Keratinocyte (primary cell): ENCODE results near the gene CARMIL3. TPM values are rescaled to one million over a fixed set of nuclear protein-coding genes. Genes with fewer than 3 reads are reported as not detected.

ENCODE experiments used
- DNase-seq: peaks from one replicate; pipeline ENCODE4 v3.0.0-alpha.2; 2011; ENCODE audit warnings: low read depth, missing footprints, low spot score
- FAIRE-seq: peaks from 2 replicates; lab custom pipeline; 2011; peaks lifted over from hg19 to GRCh38; lab: Jason Lieb, UNC
- H2AFZ ChIP-seq: 2 replicates; pipeline ENCODE4 v1.6.0; 2012; ENCODE audit warnings: low read length, control low read depth, inconsistent platforms; ENCODE audit not compliant: control insufficient read depth
- H3K27ac ChIP-seq: 2 replicates; pipeline ENCODE4 v1.5.1; 2011; ENCODE audit warnings: low read length; ENCODE audit not compliant: control insufficient read depth, insufficient read depth
- H3K27me3 ChIP-seq: 3 replicates; pipeline ENCODE4 v1.6.0; 2011; ENCODE audit warnings: low read length; ENCODE audit not compliant: control insufficient read depth, insufficient read depth; ENCODE audit errors: extremely low read depth
- H3K36me3 ChIP-seq, 2 experiments: 2 replicates in 1 of 2; 3 replicates in 1 of 2; pipeline ENCODE4 v1.5.1; 2011; ENCODE audit warnings: low read length in 2 of 2, mild to moderate bottlenecking in 1 of 2; ENCODE audit not compliant: control insufficient read depth in 2 of 2, insufficient read depth in 2 of 2; ENCODE audit errors: extremely low read depth in 1 of 2
- H3K4me1 ChIP-seq: 3 replicates; pipeline ENCODE4 v1.5.1; 2011; ENCODE audit warnings: low read length; ENCODE audit not compliant: control insufficient read depth, insufficient read depth; ENCODE audit errors: extremely low read depth
- H3K4me2 ChIP-seq: 3 replicates; pipeline ENCODE4 v1.6.0; 2011; ENCODE audit warnings: low read depth, low read length; ENCODE audit not compliant: control insufficient read depth, insufficient read depth; ENCODE audit errors: extremely low read depth
- H3K4me3 ChIP-seq, 3 experiments: fragments of 200-600 bp in 1 of 3; sonication (generic) in 1 of 3; 2 replicates in 2 of 3; 3 replicates in 1 of 3; pipeline ENCODE4 v1.5.1; 2011 to 2016; ENCODE audit warnings: low read length in 3 of 3, mild to moderate bottlenecking in 3 of 3, control low read depth in 2 of 3, inconsistent platforms in 1 of 3, low read depth in 1 of 3, mixed read lengths in 1 of 3, mixed run types in 1 of 3, moderate library complexity in 1 of 3; ENCODE audit not compliant: control insufficient read depth in 2 of 3, insufficient read depth in 2 of 3; ENCODE audit errors: extremely low read depth in 1 of 3
- H3K79me2 ChIP-seq: 2 replicates; pipeline ENCODE4 v1.6.0; 2012; ENCODE audit warnings: low read length; ENCODE audit not compliant: control insufficient read depth, insufficient read depth
- H3K9ac ChIP-seq: 3 replicates; pipeline ENCODE4 v1.6.0; 2011; ENCODE audit warnings: low read length; ENCODE audit not compliant: control insufficient read depth, insufficient read depth; ENCODE audit errors: extremely low read depth
- H3K9me1 ChIP-seq: 3 replicates; pipeline ENCODE4 v1.6.0; 2011; ENCODE audit warnings: low read length; ENCODE audit not compliant: control insufficient read depth, insufficient read depth; ENCODE audit errors: extremely low read depth
- H3K9me3 ChIP-seq: 2 replicates; pipeline ENCODE4 v1.5.1; 2012; ENCODE audit warnings: low read depth, low read length; ENCODE audit not compliant: control insufficient read depth
- H4K20me1 ChIP-seq: 3 replicates; pipeline ENCODE4 v1.6.0; 2011; ENCODE audit warnings: low read length; ENCODE audit not compliant: control insufficient read depth, insufficient read depth; ENCODE audit errors: extremely low read depth
- EZH2 ChIP-seq: IDR thresholded peaks from one replicate; pipeline ENCODE4 v1.6.1; 2012; ENCODE audit warnings: inconsistent platforms, mild to moderate bottlenecking, low read length, moderate library complexity
- dilution Hi-C: fragments of 300-500 bp; cut with MboI; formaldehyde crosslinking; loops from one replicate; pipeline ENCODE4 v1.7.0; 2020; ENCODE audit warnings: low sequenced_read_pairs; ENCODE audit not compliant: extremely low pct_ligation_motif_present
- polyA plus RNA-seq, 5 experiments: library from polyadenylated mRNA; depleted of rRNA in 3 of 5; stranded (reverse) in 3 of 5; stranded (forward) in 1 of 5; unstranded in 1 of 5; fragments of >200 nt; gene quantifications; 1 replicate in 1 of 5; 2 replicates in 3 of 5; 3 replicates in 1 of 5; pipeline versions ENCODE4 v1.2.1 to v1.2.3, GENCODE V29; 2011 to 2012; ENCODE audit warnings: missing spikeins in 2 of 5, low read depth in 1 of 5, low replicate concordance in 1 of 5
- TF ChIP-seq, protein P1 (sequence below), 3 experiments: IDR thresholded peaks in 1 of 3; conservative IDR thresholded peaks in 1 of 3; optimal IDR thresholded peaks in 1 of 3; 2 replicates in 2 of 3; 3 replicates in 1 of 3; pipeline versions ENCODE3 to v1.5.1; 2011; ENCODE audit warnings: low read length in 3 of 3, mild to moderate bottlenecking in 3 of 3, moderate library complexity in 2 of 3, control low read depth in 1 of 3, inconsistent platforms in 1 of 3; ENCODE audit not compliant: insufficient read depth in 2 of 3; ENCODE audit errors: extremely low read depth in 1 of 3

CARMIL3 gene
- polyA plus RNA-seq, 1 donor (not counting 4 experiments of a cell fraction or from before 2014, with no cell fraction given) = 0.12 TPM

DNA sequence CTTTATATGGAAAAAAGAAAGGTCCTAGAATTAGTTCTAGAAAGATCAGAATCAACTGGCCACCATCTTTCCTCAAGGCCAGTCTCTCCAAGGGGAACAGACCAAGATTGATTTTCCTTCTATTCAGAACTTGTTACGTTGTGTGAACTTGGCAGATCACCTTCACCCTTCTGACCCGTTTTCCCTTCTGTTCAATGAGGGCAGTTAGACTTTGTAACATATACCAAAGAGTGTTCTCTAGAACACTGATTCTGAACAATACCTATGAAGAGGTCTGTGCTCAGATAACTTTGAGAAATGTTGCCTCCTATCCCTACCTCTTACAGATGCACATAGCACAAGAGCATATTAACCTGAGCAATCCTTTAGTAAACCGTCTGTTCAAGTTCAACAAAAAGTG lies 31.7 kb downstream of the CARMIL3 start:
- no peak for DNase-seq
- no peaks in the 10 kb centered on the region for H3K36me3 ChIP-seq
- no peak overlapping the region for H3K27ac ChIP-seq
- no peak overlapping the region for H3K9ac ChIP-seq
- no peak overlapping the region for H3K4me2 ChIP-seq
- dilution Hi-C loops = no loop called here
- FAIRE-seq = no peak
- H3K4me1 ChIP-seq = peaks cover 5% of the 10 kb centered on the region
- H3K4me3 ChIP-seq = no peak overlapping the region
- peaks cover 14% of the 10 kb centered on the region for H3K27me3 ChIP-seq
- TF ChIP-seq EZH2 = no peak
- TF ChIP-seq, protein P1, sequence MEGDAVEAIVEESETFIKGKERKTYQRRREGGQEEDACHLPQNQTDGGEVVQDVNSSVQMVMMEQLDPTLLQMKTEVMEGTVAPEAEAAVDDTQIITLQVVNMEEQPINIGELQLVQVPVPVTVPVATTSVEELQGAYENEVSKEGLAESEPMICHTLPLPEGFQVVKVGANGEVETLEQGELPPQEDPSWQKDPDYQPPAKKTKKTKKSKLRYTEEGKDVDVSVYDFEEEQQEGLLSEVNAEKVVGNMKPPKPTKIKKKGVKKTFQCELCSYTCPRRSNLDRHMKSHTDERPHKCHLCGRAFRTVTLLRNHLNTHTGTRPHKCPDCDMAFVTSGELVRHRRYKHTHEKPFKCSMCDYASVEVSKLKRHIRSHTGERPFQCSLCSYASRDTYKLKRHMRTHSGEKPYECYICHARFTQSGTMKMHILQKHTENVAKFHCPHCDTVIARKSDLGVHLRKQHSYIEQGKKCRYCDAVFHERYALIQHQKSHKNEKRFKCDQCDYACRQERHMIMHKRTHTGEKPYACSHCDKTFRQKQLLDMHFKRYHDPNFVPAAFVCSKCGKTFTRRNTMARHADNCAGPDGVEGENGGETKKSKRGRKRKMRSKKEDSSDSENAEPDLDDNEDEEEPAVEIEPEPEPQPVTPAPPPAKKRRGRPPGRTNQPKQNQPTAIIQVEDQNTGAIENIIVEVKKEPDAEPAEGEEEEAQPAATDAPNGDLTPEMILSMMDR (optimal IDR thresholded peaks at IDR 0.05 in 1 of 3, IDR thresholded peaks at IDR 0.05 in 1 of 3, conservative IDR thresholded peaks at IDR 0.05 in 1 of 3; ENCODE audit: extremely low read depth in 1 of 3, insufficient read depth in 2 of 3, low read length in 3 of 3) = no peak
- H2AFZ ChIP-seq = no peak overlapping the region
- no peaks in the 10 kb centered on the region for H3K79me2 ChIP-seq
- no peaks in the 10 kb centered on the region for H3K9me1 ChIP-seq
- no peaks in the 10 kb centered on the region for H3K9me3 ChIP-seq
- no peaks in the 10 kb centered on the region for H4K20me1 ChIP-seq

DNA sequence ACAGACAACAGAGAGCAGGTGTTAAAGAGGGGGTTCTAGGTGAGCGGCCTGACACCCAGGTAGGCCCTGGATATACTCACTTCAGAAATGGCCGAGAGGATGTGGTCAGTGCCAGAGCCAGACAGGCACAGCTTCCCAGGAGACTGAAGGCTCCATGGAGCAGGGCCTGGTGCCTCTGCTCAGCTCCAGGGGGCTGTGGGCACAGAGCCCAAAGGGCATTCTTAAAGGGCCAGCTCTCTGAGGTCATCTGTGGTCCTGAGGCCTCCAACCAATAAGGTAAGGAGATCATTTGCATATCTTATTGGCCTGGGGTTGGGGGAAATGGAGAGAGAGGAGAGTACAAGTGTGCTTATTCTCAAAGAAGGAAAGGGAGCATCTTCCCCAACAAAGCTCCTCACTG lies 32.6 kb downstream of the CARMIL3 start:
- no peaks in the 10 kb centered on the region for H3K79me2 ChIP-seq

More for the DNA sequence above, 32.6 kb downstream of the CARMIL3 start:
- H3K9ac ChIP-seq = no peak overlapping the region
- dilution Hi-C loops = no loop called here
- no peak overlapping the region for H3K27ac ChIP-seq
- H4K20me1 ChIP-seq = no peaks in the 10 kb centered on the region
- no peak for FAIRE-seq
- no peaks in the 10 kb centered on the region for H3K9me3 ChIP-seq
- H3K4me3 ChIP-seq = no peak overlapping the region
- no peak overlapping the region for H2AFZ ChIP-seq
- no peaks in the 10 kb centered on the region for H3K9me1 ChIP-seq
- H3K36me3 ChIP-seq = no peaks in the 10 kb centered on the region
- H3K4me2 ChIP-seq = no peak overlapping the region
- TF ChIP-seq EZH2 = no peak
- TF ChIP-seq, protein P1 (optimal IDR thresholded peaks at IDR 0.05 in 1 of 3, IDR thresholded peaks at IDR 0.05 in 1 of 3, conservative IDR thresholded peaks at IDR 0.05 in 1 of 3; ENCODE audit: extremely low read depth in 1 of 3, insufficient read depth in 2 of 3, low read length in 3 of 3) = no peak
- peaks cover 5% of the 10 kb centered on the region for H3K4me1 ChIP-seq
- DNase-seq = no peak
- H3K27me3 ChIP-seq = peaks cover 14% of the 10 kb centered on the region
